ENCODE results near the gene UMPS. TPM values are rescaled to one million over a fixed set of nuclear protein-coding genes. Genes with fewer than 3 reads are reported as not detected.
"Not testable (repeated sequence)": the region's sequence is repeated elsewhere in the genome, so short reads cannot be mapped to it uniquely, and the experiment has no call there.

The UMPS gene
- total RNA-seq, 1 experiment from 2014 or later = 56.7 TPM

DNA sequence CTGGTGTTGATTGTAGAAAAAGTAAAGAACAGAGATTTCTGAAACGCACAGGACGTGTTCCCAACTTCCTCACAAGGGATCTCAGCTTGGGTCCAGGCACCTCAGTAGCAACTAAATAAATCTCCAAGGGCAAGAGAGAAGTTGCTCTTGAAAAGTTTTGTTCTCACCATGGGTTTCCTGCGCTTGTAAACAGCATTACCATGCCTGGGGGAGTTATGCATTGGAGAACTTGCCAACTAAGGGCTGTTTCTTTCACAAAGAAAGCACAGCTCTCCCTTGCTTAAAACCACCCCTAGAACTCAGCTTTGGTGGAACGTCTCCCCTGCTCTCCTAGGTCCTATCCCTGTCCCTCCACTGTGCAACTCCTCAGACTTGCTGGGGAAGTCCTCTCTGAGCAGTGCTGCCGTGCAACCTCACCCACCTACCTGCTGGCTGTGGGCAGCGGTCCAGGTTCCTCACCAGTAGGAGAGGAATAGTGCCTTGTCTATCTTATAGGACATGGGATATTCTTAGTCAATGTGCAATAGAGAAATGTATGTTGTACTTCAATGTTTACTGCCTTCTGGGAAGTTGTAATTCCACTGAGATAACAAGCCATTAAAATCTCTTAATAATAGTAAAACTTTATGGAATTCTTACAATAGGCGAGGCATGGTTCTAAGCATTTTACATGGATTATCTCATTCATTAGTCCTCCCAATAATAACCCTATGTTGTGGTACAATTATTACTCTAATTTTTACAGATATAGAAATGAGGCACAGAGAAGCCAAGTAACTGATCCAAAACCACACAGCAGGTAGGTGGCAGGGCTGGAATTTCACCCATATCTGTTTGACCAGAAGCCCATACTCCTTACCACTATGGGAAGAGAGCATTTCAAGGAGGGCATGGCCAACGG lies 51.5 kb downstream of the UMPS start:
- no peak for DNase-seq

GRCh38 chr3:124782377-124782712 lies 52.1 kb downstream of the UMPS start:
- H3K9me3 ChIP-seq, H3K36me3 ChIP-seq, H3K27me3 ChIP-seq, H3K4me3 ChIP-seq, DNase-seq: not testable (repeated sequence)

More for the DNA sequence above, 51.5 kb downstream of the UMPS start:
- Histone ChIP-seq H3K27me3 (no peaks in the 10 kb centered on the region), H3K9me3 (no peaks in the 10 kb centered on the region), H3K4me3 (no peak overlapping the region), H3K36me3 (no peaks in the 10 kb centered on the region; the same call in 1 of the 2 replicates)

GRCh38 chr3:124783696-124784095 lies 53.4 kb downstream of the UMPS start:
- no peaks in the 10 kb centered on the region for H3K9me3 ChIP-seq
- no peak for DNase-seq
- H3K4me3 ChIP-seq = no peak overlapping the region
- no peaks in the 10 kb centered on the region for H3K27me3 ChIP-seq
- H3K36me3 ChIP-seq = no peaks in the 10 kb centered on the region; the same call in 1 of the 2 replicates

GRCh38 chr3:124784686-124785382 lies 54.6 kb downstream of the UMPS start:
- DNase-seq = no peak
- Histone ChIP-seq H3K9me3 (no peaks in the 10 kb centered on the region), H3K4me3 (no peak overlapping the region), H3K27me3 (no peaks in the 10 kb centered on the region), H3K36me3 (no peaks in the 10 kb centered on the region; the same call in 1 of the 2 replicates)

GRCh38 chr3:124785973-124786372 lies 55.7 kb downstream of the UMPS start:
- no peak for DNase-seq
- H3K4me3 ChIP-seq = no peak overlapping the region
- no peaks in the 10 kb centered on the region; the same call in 1 of the 2 replicates for H3K36me3 ChIP-seq
- no peaks in the 10 kb centered on the region for H3K27me3 ChIP-seq
- no peaks in the 10 kb centered on the region for H3K9me3 ChIP-seq

GRCh38 chr3:124786511-124787241 lies 56.4 kb downstream of the UMPS start:
- DNase-seq = no peak
- H3K36me3 ChIP-seq = no peaks in the 10 kb centered on the region; the same call in 1 of the 2 replicates
- no peaks in the 10 kb centered on the region for H3K9me3 ChIP-seq
- no peak overlapping the region for H3K4me3 ChIP-seq
- no peaks in the 10 kb centered on the region for H3K27me3 ChIP-seq

GRCh38 chr3:124787476-124788195 lies 57.4 kb downstream of the UMPS start:
- H3K36me3 ChIP-seq = no peaks in the 10 kb centered on the region
- H3K9me3 ChIP-seq = no peaks in the 10 kb centered on the region
- H3K4me3 ChIP-seq = no peak overlapping the region
- DNase-seq = no peak
- no peaks in the 10 kb centered on the region for H3K27me3 ChIP-seq

DNA sequence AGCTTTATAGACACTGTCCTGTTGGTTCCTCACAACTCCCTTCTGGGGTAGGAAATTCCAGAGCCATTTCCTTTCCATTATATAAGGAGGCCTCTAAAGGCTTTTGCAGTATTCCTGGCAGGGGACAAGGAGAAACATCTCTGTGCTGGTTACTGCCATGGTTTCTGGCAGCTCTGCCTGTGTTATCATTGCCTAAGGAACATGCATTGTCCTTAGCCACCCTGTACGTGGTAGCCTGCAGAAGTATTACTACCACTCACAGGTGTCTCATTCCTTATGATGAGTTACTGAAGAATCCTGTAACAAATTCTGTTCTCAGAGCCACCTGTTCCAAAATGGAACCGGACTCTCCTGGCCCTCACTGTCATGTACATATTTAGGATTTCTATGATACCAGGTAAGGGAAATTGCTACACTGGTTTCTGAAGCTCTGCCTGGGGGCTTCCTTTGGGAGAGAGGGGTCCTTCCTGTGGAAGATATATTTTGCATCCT lies 58.0 kb downstream of the UMPS start:
- no peaks in the 10 kb centered on the region for H3K36me3 ChIP-seq
- H3K4me3 ChIP-seq = no peak overlapping the region
- no peak for DNase-seq
- no peaks in the 10 kb centered on the region for H3K27me3 ChIP-seq
- H3K9me3 ChIP-seq = no peaks in the 10 kb centered on the region

DNA sequence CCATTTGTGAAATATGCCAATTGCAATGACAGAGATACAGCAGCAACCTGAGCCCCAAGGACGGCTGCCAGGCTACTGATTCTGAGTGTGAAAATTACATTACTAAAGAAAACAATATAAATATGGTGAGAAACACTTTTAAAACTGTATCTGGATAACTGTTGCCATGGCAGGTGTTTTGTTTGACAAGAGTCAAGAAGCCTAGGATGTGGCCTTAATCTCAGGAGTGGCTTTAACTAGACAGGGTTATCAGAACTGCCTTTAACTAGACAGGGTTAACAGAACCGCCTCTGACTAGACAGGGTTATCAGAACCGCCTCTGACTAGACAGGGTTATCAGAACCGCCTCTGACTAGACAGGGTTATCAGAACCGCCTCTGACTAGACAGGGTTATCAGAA lies 58.9 kb downstream of the UMPS start:
- H3K4me3 ChIP-seq, H3K36me3 ChIP-seq, H3K9me3 ChIP-seq, H3K27me3 ChIP-seq, DNase-seq: not testable (repeated sequence)

DNA sequence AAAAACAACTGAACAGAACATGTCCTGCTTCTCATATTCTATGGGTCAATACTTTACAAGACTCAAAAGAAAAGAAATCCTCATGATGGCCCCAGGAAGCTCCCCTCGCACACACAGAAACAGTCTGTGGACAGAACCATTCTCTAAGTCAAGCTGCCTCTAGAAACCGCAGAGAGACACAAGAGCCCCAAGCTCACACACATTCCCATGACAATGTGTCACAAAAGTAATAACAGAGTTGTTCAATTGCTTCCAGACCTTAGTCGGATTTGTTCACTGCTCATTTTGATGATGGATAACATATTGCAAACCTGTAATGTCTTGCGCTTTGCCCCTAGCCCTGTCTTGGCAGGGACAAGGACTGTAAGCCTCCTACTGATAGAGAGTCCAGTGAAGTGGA lies 60.9 kb downstream of the UMPS start:
- Histone ChIP-seq H3K4me3 (no peak overlapping the region), H3K36me3 (peaks cover 4% of the 10 kb centered on the region), H3K27me3 (no peaks in the 10 kb centered on the region), H3K9me3 (no peaks in the 10 kb centered on the region)
- no peak for DNase-seq

DNA sequence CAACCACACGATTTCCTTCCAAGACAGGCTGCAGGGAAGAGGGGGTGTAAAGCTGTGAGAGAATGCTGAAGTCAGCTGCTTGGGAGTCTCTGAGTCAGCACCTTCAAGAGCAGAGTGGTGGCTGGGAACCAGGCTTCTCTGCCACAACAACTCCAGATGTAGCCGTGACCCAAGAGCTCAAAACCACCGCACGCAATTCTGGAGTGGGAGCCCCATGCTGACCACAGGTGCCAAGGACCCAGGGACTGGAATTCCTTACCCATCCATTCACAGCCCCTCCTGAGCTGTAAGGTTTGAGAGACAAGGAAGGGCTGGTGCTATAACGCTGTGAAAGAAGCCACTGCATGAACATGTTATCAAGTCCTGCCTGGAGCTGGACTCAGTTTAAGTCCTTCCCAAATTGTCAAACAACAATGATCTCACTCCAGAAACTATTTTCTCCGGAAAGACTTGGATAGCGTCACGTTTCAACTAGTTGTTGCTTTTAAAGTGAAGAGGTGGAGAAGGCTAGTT lies 61.4 kb downstream of the UMPS start:
- H3K36me3 ChIP-seq = peaks cover 4% of the 10 kb centered on the region
- H3K27me3 ChIP-seq = no peaks in the 10 kb centered on the region
- no peaks in the 10 kb centered on the region for H3K9me3 ChIP-seq
- DNase-seq = peak; percentile 76
- H3K4me3 ChIP-seq = no peak overlapping the region

- Histone ChIP-seq H3K27me3 (no peaks in the 10 kb centered on the region), H3K9me3 (no peaks in the 10 kb centered on the region), H3K4me3 (no peak overlapping the region), H3K36me3 (peaks cover 4% of the 10 kb centered on the region)
- DNase-seq = no peak
Observed at GRCh38 chr3:124792341-124793040, 62.2 kb downstream of the UMPS start.

GRCh38 chr3:124793054-124793739 lies 62.9 kb downstream of the UMPS start:
- H3K27me3 ChIP-seq = no peaks in the 10 kb centered on the region
- no peak overlapping the region for H3K4me3 ChIP-seq
- no peaks in the 10 kb centered on the region for H3K9me3 ChIP-seq
- peaks cover 4% of the 10 kb centered on the region for H3K36me3 ChIP-seq
- no peak for DNase-seq

GRCh38 chr3:124796477-124796876 lies 66.2 kb downstream of the UMPS start:
- peaks cover 4% of the 10 kb centered on the region for H3K36me3 ChIP-seq
- no peaks in the 10 kb centered on the region for H3K27me3 ChIP-seq
- no peaks in the 10 kb centered on the region for H3K9me3 ChIP-seq
- H3K4me3 ChIP-seq = no peak overlapping the region
- DNase-seq = no peak

DNA sequence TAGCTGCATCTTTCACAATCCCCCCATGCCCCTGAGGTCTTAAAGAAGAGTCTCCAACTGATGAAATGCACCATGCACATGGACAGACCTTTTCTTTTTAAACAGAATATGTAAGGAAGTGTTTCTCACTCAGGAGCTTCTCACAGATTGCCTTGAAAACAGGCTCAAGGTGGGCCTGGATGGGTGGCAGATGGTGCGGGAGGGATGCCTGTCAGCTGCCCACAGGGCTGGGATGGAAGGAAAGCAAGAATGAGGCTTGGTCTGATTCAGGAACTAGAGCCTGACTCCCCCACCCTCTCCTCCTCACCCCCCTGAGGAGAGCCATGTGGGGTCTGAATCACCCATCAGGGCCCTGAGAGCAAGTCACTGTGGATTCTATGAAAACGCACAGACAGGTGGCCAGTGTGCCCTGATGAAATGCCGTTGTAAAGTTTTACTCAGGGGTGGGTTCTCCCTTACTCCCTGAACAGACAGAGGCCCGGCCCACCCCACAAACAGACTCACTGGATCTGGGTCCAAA lies 67.2 kb downstream of the UMPS start:
- no peak for DNase-seq
- no peaks in the 10 kb centered on the region for H3K27me3 ChIP-seq
- H3K36me3 ChIP-seq = peaks cover 4% of the 10 kb centered on the region
- H3K9me3 ChIP-seq = no peaks in the 10 kb centered on the region
- H3K4me3 ChIP-seq = no peak overlapping the region
